H1 (cell line): ENCODE results near the gene B3GALT6. TPM values are rescaled to one million over a fixed set of nuclear protein-coding genes. Genes with fewer than 3 reads are reported as not detected.

Source experiments
- CTCF ChIA-PET: fragments of 300-600 bp; sonication (Branson Sonifier 250); formaldehyde crosslinking; loops from one replicate; lab custom pipeline; 2021; ENCODE audit not compliant: partially characterized antibody; lab: Charles Lee
- POLR2A ChIA-PET: fragments of 300-600 bp; sonication (Branson Sonifier 250); formaldehyde crosslinking; loops from one replicate; lab custom pipeline; 2021; ENCODE audit warnings: inconsistent platforms; ENCODE audit not compliant: partially characterized antibody; lab: Charles Lee
- DNase-seq, 2 experiments: peaks; one replicate each; pipeline versions ENCODE4 v3.0.0 to v3.0.0-alpha.2; 2010 to 2022; ENCODE audit warnings: low spot score in 2 of 2, low read depth in 1 of 2, mixed read lengths in 1 of 2
- FAIRE-seq: peaks from 2 replicates; lab custom pipeline; 2011; peaks lifted over from hg19 to GRCh38; lab: Jason Lieb, UNC
- H2AFZ ChIP-seq: 2 replicates; pipeline ENCODE4 v1.8.1; 2012; ENCODE audit warnings: low read length, inconsistent platforms
- H2AK5ac ChIP-seq: 2 replicates; pipeline ENCODE4 v1.6.1; 2013; ENCODE audit warnings: low read depth, low read length
- H2BK120ac ChIP-seq: replicated peaks from 2 replicates; pipeline ENCODE3; 2013; ENCODE audit warnings: low read depth, low read length, inconsistent platforms
- H2BK12ac ChIP-seq: 2 replicates; pipeline ENCODE4 v1.6.1; 2013; ENCODE audit warnings: low read depth, low read length
- H2BK15ac ChIP-seq: 2 replicates; pipeline ENCODE4 v1.6.1; 2013; ENCODE audit warnings: low read length
- H2BK20ac ChIP-seq: 2 replicates; pipeline ENCODE4 v1.6.1; 2013; ENCODE audit warnings: low read length
- H2BK5ac ChIP-seq: 2 replicates; pipeline ENCODE4 v1.6.1; 2013; ENCODE audit warnings: low read depth, low read length
- H3K14ac ChIP-seq: 2 replicates; pipeline ENCODE4 v1.6.1; 2013; ENCODE audit warnings: inconsistent platforms; ENCODE audit not compliant: insufficient read length
- H3K18ac ChIP-seq: 2 replicates; pipeline ENCODE4 v1.6.1; 2013; ENCODE audit warnings: low read length; ENCODE audit errors: extremely low read depth
- H3K23ac ChIP-seq: 2 replicates; pipeline ENCODE4 v1.6.1; 2013; ENCODE audit warnings: inconsistent platforms; ENCODE audit not compliant: insufficient read length
- H3K23me2 ChIP-seq: 2 replicates; pipeline ENCODE4 v1.6.1; 2013; ENCODE audit warnings: low read depth, low read length
- H3K27ac ChIP-seq: 2 replicates; pipeline ENCODE4 v1.6.1; 2011; ENCODE audit warnings: low read depth, low read length, inconsistent platforms
- H3K27me3 ChIP-seq, 4 experiments: replicated peaks in 1 of 4; 1 replicate in 1 of 4; 2 replicates in 3 of 4; pipeline versions ENCODE4 v1.6.1 to v1.8.1; 2011 to 2013; ENCODE audit warnings: low read length in 3 of 4, mild to moderate bottlenecking in 3 of 4, inconsistent platforms in 2 of 4, mixed read lengths in 2 of 4, moderate library complexity in 1 of 4; ENCODE audit not compliant: control insufficient read depth in 3 of 4, insufficient read depth in 3 of 4; ENCODE audit errors: extremely low read depth in 1 of 4
- H3K36me3 ChIP-seq, 4 experiments: 2 replicates each; pipeline versions ENCODE4 v1.6.1 to v1.8.1; 2011 to 2013; ENCODE audit warnings: mild to moderate bottlenecking in 4 of 4, low read length in 3 of 4, moderate library complexity in 2 of 4, control low read depth in 1 of 4, inconsistent platforms in 1 of 4; ENCODE audit not compliant: insufficient read depth in 4 of 4, control insufficient read depth in 2 of 4
- H3K4ac ChIP-seq: replicated peaks from 2 replicates; pipeline ENCODE3; 2013; ENCODE audit warnings: low read length, low read depth, mixed read lengths, inconsistent platforms; ENCODE audit not compliant: insufficient read length
- H3K4me1 ChIP-seq, 4 experiments: replicated peaks in 1 of 4; 1 replicate in 1 of 4; 2 replicates in 3 of 4; pipeline versions ENCODE4 v1.6.1 to v1.8.1; 2011 to 2013; ENCODE audit warnings: low read length in 3 of 4, inconsistent platforms in 2 of 4, mixed read lengths in 1 of 4; ENCODE audit not compliant: insufficient read depth in 4 of 4, control insufficient read depth in 3 of 4
- H3K4me2 ChIP-seq, 2 experiments: 2 replicates each; pipeline versions ENCODE4 v1.6.1 to v1.8.1; 2011 to 2013; ENCODE audit warnings: low read depth in 2 of 2, low read length in 2 of 2, control low read depth in 1 of 2, inconsistent platforms in 1 of 2, mild to moderate bottlenecking in 1 of 2; ENCODE audit not compliant: insufficient read depth in 1 of 2
- H3K4me3 ChIP-seq, 4 experiments: fragments of 200-600, 300-600 bp in 1 of 4; sonication (generic), shearing (Covaris generic), sonication (Bioruptor Twin) in 1 of 4; 2 replicates each; pipeline versions ENCODE4 v1.5.1 to v1.8.1; 2011 to 2016; ENCODE audit warnings: low read length in 4 of 4, low read depth in 3 of 4, control low read depth in 2 of 4, inconsistent platforms in 2 of 4, mild to moderate bottlenecking in 2 of 4, mixed read lengths in 1 of 4, moderate library complexity in 1 of 4; ENCODE audit not compliant: insufficient read depth in 2 of 4; ENCODE audit errors: extremely low read depth in 1 of 4
- H3K56ac ChIP-seq: replicated peaks from 2 replicates; pipeline ENCODE3; 2013; ENCODE audit warnings: low read depth, mild to moderate bottlenecking, mixed read lengths, low read length, inconsistent platforms; ENCODE audit not compliant: insufficient read length
- H3K79me1 ChIP-seq: 2 replicates; pipeline ENCODE4 v1.6.1; 2013; ENCODE audit warnings: low read depth, low read length, control low read depth
- H3K79me2 ChIP-seq, 2 experiments: 2 replicates each; pipeline versions ENCODE4 v1.6.1 to v1.8.1; 2012 to 2013; ENCODE audit warnings: low read length in 2 of 2, mild to moderate bottlenecking in 2 of 2, inconsistent platforms in 1 of 2; ENCODE audit not compliant: insufficient read depth in 2 of 2, control insufficient read depth in 1 of 2
- H3K9ac ChIP-seq, 4 experiments: replicated peaks in 1 of 4; 1 replicate in 1 of 4; 2 replicates in 3 of 4; pipeline versions ENCODE4 v1.6.1 to v1.8.1; 2011 to 2013; ENCODE audit warnings: low read depth in 3 of 4, low read length in 3 of 4, control low read depth in 2 of 4, mild to moderate bottlenecking in 2 of 4, moderate library complexity in 2 of 4, inconsistent platforms in 1 of 4; ENCODE audit errors: extremely low read depth in 1 of 4
- H3K9me3 ChIP-seq, 2 experiments: 2 replicates each; pipeline versions ENCODE4 v1.6.1 to v1.8.1; 2012 to 2013; ENCODE audit warnings: mild to moderate bottlenecking in 2 of 2, moderate library complexity in 2 of 2, control low read depth in 1 of 2, inconsistent platforms in 1 of 2, low read depth in 1 of 2, low read length in 1 of 2, mixed read lengths in 1 of 2; ENCODE audit not compliant: insufficient read depth in 2 of 2
- H4K20me1 ChIP-seq, 2 experiments: replicated peaks in 1 of 2; 2 replicates each; pipeline versions ENCODE3 to v1.8.1; 2011 to 2013; ENCODE audit warnings: inconsistent platforms in 2 of 2, low read length in 2 of 2, mild to moderate bottlenecking in 1 of 2; ENCODE audit not compliant: insufficient read depth in 2 of 2, control insufficient read depth in 1 of 2
- H4K5ac ChIP-seq: 2 replicates; pipeline ENCODE4 v1.6.1; 2013; ENCODE audit warnings: low read length, low read depth, mixed read lengths, inconsistent platforms; ENCODE audit not compliant: insufficient read length
- H4K8ac ChIP-seq: 2 replicates; pipeline ENCODE4 v1.8.0; 2013; ENCODE audit warnings: mild to moderate bottlenecking, moderate library complexity, low read length, inconsistent platforms; ENCODE audit not compliant: insufficient read depth; ENCODE audit errors: extremely low read depth
- H4K91ac ChIP-seq: replicated peaks from 2 replicates; pipeline ENCODE3; 2013; ENCODE audit warnings: low read length, mixed read lengths, inconsistent platforms; ENCODE audit not compliant: insufficient read length
- BACH1 ChIP-seq: IDR thresholded peaks from 2 replicates; pipeline ENCODE4 v1.6.1; 2012; ENCODE audit warnings: low read length, improper control_type of control experiment
- CBX5 ChIP-seq: fragments of 300-800, 300-1000 bp; sonication (generic); IDR thresholded peaks from 2 replicates; pipeline ENCODE4 v1.7.1; 2016; ENCODE audit warnings: antibody characterized with exemption, low read length, low read depth
- FOSL1 ChIP-seq: IDR thresholded peaks from 2 replicates; pipeline ENCODE4 v1.6.1; 2011; ENCODE audit warnings: mild to moderate bottlenecking, low read depth, low read length, moderate library complexity; ENCODE audit not compliant: insufficient read depth
- HDAC6 ChIP-seq: IDR thresholded peaks from one replicate; pipeline ENCODE4 v1.7.1; 2012; ENCODE audit warnings: low read depth, mild to moderate bottlenecking, inconsistent platforms, low read length, moderate library complexity
- KDM5A ChIP-seq: fragments of 200-600 bp; IDR thresholded peaks from 2 replicates; pipeline ENCODE4 v1.7.1; 2012; ENCODE audit warnings: mild to moderate bottlenecking, low read length, inconsistent platforms, mixed read lengths
- NRF1 ChIP-seq: IDR thresholded peaks from 2 replicates; pipeline ENCODE4 v1.6.1; 2011; ENCODE audit warnings: mild to moderate bottlenecking, low read depth, low read length, improper control_type of control experiment
- PHF8 ChIP-seq: fragments of 200-600 bp; sonication (generic); conservative IDR thresholded peaks from 2 replicates; pipeline ENCODE4 v1.7.1; 2012; ENCODE audit warnings: low read depth, mild to moderate bottlenecking, inconsistent platforms, low read length, moderate library complexity
- RNF2 ChIP-seq: fragments of 200-900, 300-1000 bp; sonication (generic); IDR thresholded peaks from 2 replicates; pipeline ENCODE4 v1.7.1; 2016; ENCODE audit warnings: borderline replicate concordance, low read depth, mild to moderate bottlenecking, antibody characterized with exemption, low read length; ENCODE audit not compliant: poor library complexity, severe bottlenecking; ENCODE audit errors: missing control alignments
- SAP30 ChIP-seq: fragments of 300-600 bp; sonication (generic); IDR thresholded peaks from 2 replicates; pipeline ENCODE4 v1.7.1; 2012; ENCODE audit warnings: low read length, moderate library complexity, mild to moderate bottlenecking, inconsistent platforms; ENCODE audit not compliant: insufficient read depth, insufficient replicate concordance
- SIN3A ChIP-seq, 2 experiments: IDR thresholded peaks in 1 of 2; conservative IDR thresholded peaks in 1 of 2; 2 replicates each; pipeline ENCODE4 v1.6.1; 2011 to 2012; ENCODE audit warnings: low read length in 2 of 2, improper control_type of control experiment in 1 of 2, low read depth in 1 of 2, mild to moderate bottlenecking in 1 of 2
- SP2 ChIP-seq: IDR thresholded peaks from 2 replicates; pipeline ENCODE4 v1.6.1; 2012; ENCODE audit warnings: mild to moderate bottlenecking, low read length, inconsistent platforms
- SRF ChIP-seq: IDR thresholded peaks from 2 replicates; pipeline ENCODE4 v1.6.1; 2011; ENCODE audit warnings: mild to moderate bottlenecking, low read depth, low read length, moderate library complexity
- WGBS, 2 experiments: shearing (Covaris generic) in 1 of 2; methylation state at CpG; one replicate each; pipeline versions ENCODE4 v1.1.6 to v1.1.7; 2013 to 2015; ENCODE audit warnings: low lambda C conversion rate in 2 of 2, mixed read lengths in 2 of 2, inconsistent platforms in 1 of 2, low coverage in 1 of 2, missing lambda C conversion rate in 1 of 2; ENCODE audit not compliant: insufficient replicate concordance in 2 of 2, insufficient coverage in 1 of 2, insufficient read length in 1 of 2; ENCODE audit errors: extremely low coverage in 1 of 2, missing lambda C conversion rate in 1 of 2; 5-methylcytosine and 5-hydroxymethylcytosine counted together
- polyA plus RNA-seq, 7 experiments: library from polyadenylated mRNA; depleted of rRNA in 3 of 7; stranded (reverse) in 5 of 7; unstranded in 2 of 7; fragments of >200 nt in 5 of 7; fragments of 200-250 nt in 2 of 7; gene quantifications; 1 replicate in 5 of 7; 2 replicates in 1 of 7; 4 replicates in 1 of 7; pipeline versions ENCODE4 v1.2.1 to v1.2.3, GENCODE V29; 2011 to 2013; ENCODE audit warnings: missing spikeins in 2 of 7, mixed read lengths in 2 of 7
- total RNA-seq: library from RNA; stranded (reverse); fragmentation: NEBNext Ultra II Directional; extraction: Animal tissue kit (Norgen Biotek cat#: 25700); gene quantifications from 2 replicates; pipeline ENCODE4 v1.2.1, GENCODE V29; 2021
- TF ChIP-seq, protein P1 (sequence below): IDR thresholded peaks from 2 replicates; pipeline ENCODE4 v1.6.1; 2011; ENCODE audit warnings: low read depth, mild to moderate bottlenecking, low read length; ENCODE audit not compliant: insufficient read depth

The B3GALT6 gene
- total and polyA plus RNA-seq, 2 of the 8 experiments (the other 6 are each of a cell fraction or from before 2014, with no cell fraction given): 18.4 to 20.4 TPM

DNA sequence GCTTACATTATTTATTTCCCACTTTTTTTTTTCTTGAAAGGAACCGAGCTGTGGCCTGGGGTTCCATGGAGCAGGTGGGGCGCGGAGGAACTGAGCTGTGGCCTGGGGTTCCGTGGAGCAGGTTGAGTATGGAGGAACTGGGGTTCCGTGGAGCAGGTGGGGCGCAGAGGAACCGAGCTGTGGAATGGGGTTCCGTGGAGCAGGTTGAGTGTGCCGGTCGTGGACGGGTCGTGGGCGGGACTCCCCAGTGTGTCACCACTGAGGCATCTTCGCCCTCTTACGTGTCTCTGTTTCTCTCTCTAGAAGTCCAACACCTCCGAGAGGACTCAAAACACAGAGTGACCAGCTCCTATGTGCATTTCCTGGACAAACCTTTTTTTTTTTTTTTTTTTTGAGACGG is 47.0 kb downstream of the B3GALT6 start:
- Histone ChIP-seq H2BK15ac (no peak overlapping the region), H4K8ac (no peak overlapping the region), H3K23ac (no peak overlapping the region), H3K4me2 (no peak overlapping the region), H3K27me3 (no peaks in the 10 kb centered on the region; a peak in 1 of 7 replicates), H2BK5ac (no peak overlapping the region), H3K79me2 (no peaks in the 10 kb centered on the region), H2BK120ac (no peak overlapping the region), H4K5ac (no peak overlapping the region), H2BK20ac (no peak overlapping the region), H3K23me2 (peaks cover 3% of the 10 kb centered on the region; the same call in 1 of the 2 replicates), H3K9ac (no peak overlapping the region), H3K4me1 (peaks cover 0 to 7% (median 1%) of the 10 kb centered on the region in 4 experiments; a peak in 2 of 7 replicates), H3K79me1 (no peaks in the 10 kb centered on the region), H3K9me3 (no peaks in the 10 kb centered on the region), H3K27ac (no peak overlapping the region), H3K36me3 (no peaks in the 10 kb centered on the region), H4K20me1 (no peaks in the 10 kb centered on the region), H4K91ac (no peak overlapping the region), H3K56ac (no peak overlapping the region), H3K18ac (no peak overlapping the region), H3K14ac (no peak overlapping the region), H3K4ac (no peak overlapping the region), H2AK5ac (no peak overlapping the region), H2BK12ac (no peak overlapping the region), H3K4me3 (no peak overlapping the region), H2AFZ (no peak overlapping the region)
- DNase-seq (no peak), FAIRE-seq (no peak)
- ChIA-PET POLR2A (interaction anchor here (0.6 to 1.7 kb wide), 2 partner anchors 11 to 149 kb away, joined by 3 read pairs; no protein-coding TSS in a partner anchor), CTCF (interaction anchor here (0.6 to 6.1 kb wide), 6 partner anchors 12 to 246 kb away, joined by 3 to 38 read pairs (median 3); no protein-coding TSS in a partner anchor)
- WGBS, 2 experiments: 90% methylated on average over 15 of the region's 17 CpGs; no CpG with 5 or more reads in 1 of the 2 experiments
- TF ChIP-seq HDAC6 (no peak), FOSL1 (no peak), SP2 (no peak), SIN3A (conservative IDR thresholded peaks at IDR 0.05 in 1 of 2, IDR thresholded peaks at IDR 0.05 in 1 of 2; ENCODE audit: low read depth in 1 of 2, low read length in 2 of 2) (no peak), BACH1 (no peak), SRF (no peak), KDM5A (no peak), SAP30 (no peak), RNF2 (no peak), PHF8 (no peak), NRF1 (no peak), CBX5 (no peak)
- TF ChIP-seq, protein P1, sequence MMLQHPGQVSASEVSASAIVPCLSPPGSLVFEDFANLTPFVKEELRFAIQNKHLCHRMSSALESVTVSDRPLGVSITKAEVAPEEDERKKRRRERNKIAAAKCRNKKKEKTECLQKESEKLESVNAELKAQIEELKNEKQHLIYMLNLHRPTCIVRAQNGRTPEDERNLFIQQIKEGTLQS: no peak
